PC-3 (cell line): ENCODE results near the gene TMEM181.

Experiments
- EZH2phosphoT487 ChIP-seq: fragments of 300-600 bp; sonication (generic); IDR thresholded peaks from 2 replicates; pipeline ENCODE4 v1.6.1; 2018; ENCODE audit warnings: mild to moderate bottlenecking, antibody characterized with exemption, low read length, borderline replicate concordance
- TF ChIP-seq, protein P1 (sequence below): fragments of 300-600 bp; sonication (generic); conservative IDR thresholded peaks from 2 replicates; pipeline ENCODE4 v1.5.1; 2017; ENCODE audit warnings: antibody characterized with exemption, low read depth, mild to moderate bottlenecking, low read length

GRCh38 chr6:158631678-158632537 lies 72.0 kb downstream of the TMEM181 start:
- TF ChIP-seq, protein P1, sequence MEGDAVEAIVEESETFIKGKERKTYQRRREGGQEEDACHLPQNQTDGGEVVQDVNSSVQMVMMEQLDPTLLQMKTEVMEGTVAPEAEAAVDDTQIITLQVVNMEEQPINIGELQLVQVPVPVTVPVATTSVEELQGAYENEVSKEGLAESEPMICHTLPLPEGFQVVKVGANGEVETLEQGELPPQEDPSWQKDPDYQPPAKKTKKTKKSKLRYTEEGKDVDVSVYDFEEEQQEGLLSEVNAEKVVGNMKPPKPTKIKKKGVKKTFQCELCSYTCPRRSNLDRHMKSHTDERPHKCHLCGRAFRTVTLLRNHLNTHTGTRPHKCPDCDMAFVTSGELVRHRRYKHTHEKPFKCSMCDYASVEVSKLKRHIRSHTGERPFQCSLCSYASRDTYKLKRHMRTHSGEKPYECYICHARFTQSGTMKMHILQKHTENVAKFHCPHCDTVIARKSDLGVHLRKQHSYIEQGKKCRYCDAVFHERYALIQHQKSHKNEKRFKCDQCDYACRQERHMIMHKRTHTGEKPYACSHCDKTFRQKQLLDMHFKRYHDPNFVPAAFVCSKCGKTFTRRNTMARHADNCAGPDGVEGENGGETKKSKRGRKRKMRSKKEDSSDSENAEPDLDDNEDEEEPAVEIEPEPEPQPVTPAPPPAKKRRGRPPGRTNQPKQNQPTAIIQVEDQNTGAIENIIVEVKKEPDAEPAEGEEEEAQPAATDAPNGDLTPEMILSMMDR = no peak
- TF ChIP-seq EZH2phosphoT487 = no peak
